Breast epithelium (tissue), 4 donors: Measurements from ENCODE around the gene LRRC17. TPM values are rescaled to one million over a fixed set of nuclear protein-coding genes. Genes with fewer than 3 reads are reported as not detected.
"Not testable (repeated sequence)": the region's sequence is repeated elsewhere in the genome, so short reads cannot be mapped to it uniquely, and the experiment has no call there.

Experiments used
- DNase-seq, 2 donors: peaks; one replicate each; pipeline ENCODE4 v3.0.0-alpha.2; 2019; ENCODE audit warnings: low spot score in 2 of 2
- H3K27ac ChIP-seq, 2 donors: fragments of 200-600 bp; sonication (generic) in 1 of 2; one replicate each; pipeline ENCODE4 v1.5.1; 2016 to 2019; ENCODE audit warnings: mild to moderate bottlenecking in 1 of 2
- H3K27me3 ChIP-seq, 2 donors: fragments of 200-600 bp; sonication (generic) in 1 of 2; one replicate each; pipeline versions ENCODE4 v1.5.1 to v1.6.0; 2017 to 2019; ENCODE audit warnings: control low read depth in 1 of 2, mild to moderate bottlenecking in 1 of 2
- H3K36me3 ChIP-seq: fragments of 200-600 bp; one replicate; pipeline ENCODE4 v1.5.1; 2019
- H3K4me1 ChIP-seq, 2 donors: fragments of 200-600 bp; sonication (generic); one replicate each; pipeline ENCODE4 v1.5.1; 2016 to 2019; ENCODE audit warnings: control low read depth in 1 of 2
- H3K4me3 ChIP-seq, 3 donors: fragments of 200-600 bp; sonication (generic); 1 replicate in 2 of 3; 2 replicates in 1 of 3; pipeline ENCODE4 v1.5.1; 2016 to 2019; ENCODE audit warnings: mild to moderate bottlenecking in 3 of 3, moderate library complexity in 2 of 3
- H3K9me3 ChIP-seq, 2 donors: fragments of 200-600 bp; sonication (generic) in 1 of 2; one replicate each; pipeline ENCODE4 v1.5.1; 2016 to 2019; ENCODE audit warnings: control low read depth in 1 of 2
- POLR2A ChIP-seq: fragments of 450-650 bp; IDR thresholded peaks from one replicate; pipeline ENCODE4 v1.6.1; 2016; ENCODE audit warnings: antibody characterized with exemption, mild to moderate bottlenecking, moderate library complexity
- POLR2AphosphoS5 ChIP-seq, 3 donors: sonication (generic); formaldehyde crosslinking; IDR thresholded peaks; one replicate each; pipeline ENCODE4 v1.6.1; 2017; ENCODE audit warnings: antibody characterized with exemption in 3 of 3
- intact Hi-C: fragments of 100-400 bp; cut with DNase I; formaldehyde crosslinking; loops from one replicate; pipeline ENCODE4 v1.15.1; 2023; ENCODE audit warnings: low total_unique reads
- total RNA-seq, 3 donors: library from RNA; depleted of rRNA; stranded (reverse); fragments of >200 nt; gene quantifications; one replicate each; pipeline ENCODE4 v1.1.0, GENCODE V29; 2016
- TF ChIP-seq, protein P1 (sequence below), 3 donors: fragments of 450-650 bp; IDR thresholded peaks; one replicate each; pipeline ENCODE4 v1.5.1; 2016 to 2017; ENCODE audit warnings: antibody characterized with exemption in 3 of 3, mild to moderate bottlenecking in 3 of 3, moderate library complexity in 3 of 3

The LRRC17 gene
- total RNA-seq, 3 donors from 2014 or later: 1.4 to 19.3 (median 8.2) TPM

DNA sequence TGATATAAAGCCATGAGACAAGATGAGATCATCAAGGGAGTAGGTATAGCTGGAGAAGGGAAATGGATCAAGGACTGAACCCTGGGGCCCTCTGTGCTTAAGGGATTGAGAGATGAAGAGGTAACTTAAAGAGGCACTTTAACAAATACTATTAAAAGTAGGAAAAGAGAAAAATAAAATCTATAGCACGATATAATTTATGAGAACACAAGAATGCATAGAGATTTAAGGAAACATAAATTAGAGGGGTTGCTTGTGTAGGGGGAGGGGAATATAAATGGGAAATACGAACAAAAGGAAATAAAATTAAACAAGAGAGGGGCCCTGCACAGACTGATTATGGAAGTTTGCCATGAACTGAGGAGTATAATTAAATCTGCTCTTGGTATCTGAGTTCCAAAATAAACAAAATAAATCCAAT, 15.6 kb upstream of the LRRC17 start:
- Histone ChIP-seq H3K27ac (no peak overlapping the region), H3K4me3 (no peak overlapping the region), H3K9me3 (no peaks in the 10 kb centered on the region), H3K27me3 (no peaks in the 10 kb centered on the region), H3K36me3 (no peaks in the 10 kb centered on the region), H3K4me1 (no peaks in the 10 kb centered on the region)
- intact Hi-C loops: loop anchor here (5.0 kb wide), 1 partner anchor 225 kb away; no protein-coding TSS in a partner anchor
- DNase-seq: no peak
- TF ChIP-seq POLR2A (no peak), POLR2AphosphoS5 (IDR thresholded peaks at IDR 0.05) (no peak)
- TF ChIP-seq, protein P1, sequence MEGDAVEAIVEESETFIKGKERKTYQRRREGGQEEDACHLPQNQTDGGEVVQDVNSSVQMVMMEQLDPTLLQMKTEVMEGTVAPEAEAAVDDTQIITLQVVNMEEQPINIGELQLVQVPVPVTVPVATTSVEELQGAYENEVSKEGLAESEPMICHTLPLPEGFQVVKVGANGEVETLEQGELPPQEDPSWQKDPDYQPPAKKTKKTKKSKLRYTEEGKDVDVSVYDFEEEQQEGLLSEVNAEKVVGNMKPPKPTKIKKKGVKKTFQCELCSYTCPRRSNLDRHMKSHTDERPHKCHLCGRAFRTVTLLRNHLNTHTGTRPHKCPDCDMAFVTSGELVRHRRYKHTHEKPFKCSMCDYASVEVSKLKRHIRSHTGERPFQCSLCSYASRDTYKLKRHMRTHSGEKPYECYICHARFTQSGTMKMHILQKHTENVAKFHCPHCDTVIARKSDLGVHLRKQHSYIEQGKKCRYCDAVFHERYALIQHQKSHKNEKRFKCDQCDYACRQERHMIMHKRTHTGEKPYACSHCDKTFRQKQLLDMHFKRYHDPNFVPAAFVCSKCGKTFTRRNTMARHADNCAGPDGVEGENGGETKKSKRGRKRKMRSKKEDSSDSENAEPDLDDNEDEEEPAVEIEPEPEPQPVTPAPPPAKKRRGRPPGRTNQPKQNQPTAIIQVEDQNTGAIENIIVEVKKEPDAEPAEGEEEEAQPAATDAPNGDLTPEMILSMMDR (IDR thresholded peaks at IDR 0.05): no peak

DNA sequence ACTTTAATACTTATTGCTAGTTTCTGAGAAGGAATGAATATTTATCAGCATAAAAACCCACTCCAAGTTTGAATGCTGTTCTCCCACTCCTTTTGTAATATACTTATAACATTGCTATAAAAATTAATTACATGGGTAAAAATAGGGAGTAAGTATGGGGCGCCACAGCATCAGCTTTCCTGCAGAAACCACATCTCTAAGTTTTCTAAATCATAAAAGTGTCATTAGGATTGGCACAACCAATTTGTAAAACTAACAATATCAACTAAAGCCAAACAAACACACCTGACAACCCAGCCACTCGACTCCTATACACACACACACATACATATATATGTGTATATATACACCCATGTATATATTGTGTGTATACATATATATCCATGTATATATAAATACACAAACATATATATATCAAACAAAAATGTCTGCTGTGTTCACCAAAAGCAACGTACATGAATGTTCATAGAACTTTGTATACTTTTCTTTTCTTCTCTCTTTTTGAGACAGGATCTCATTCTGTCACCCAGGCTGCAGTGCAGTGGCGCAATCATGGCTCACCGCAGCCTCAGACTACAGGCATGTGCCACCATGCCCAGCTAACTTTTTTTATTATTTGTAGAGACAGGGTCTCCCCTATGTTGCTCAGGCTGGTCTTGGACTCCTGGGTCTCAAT, 14.8 kb upstream of the LRRC17 start:
- TF ChIP-seq, protein P1 (IDR thresholded peaks at IDR 0.05): no peak
- TF ChIP-seq POLR2A: no peak
- TF ChIP-seq POLR2AphosphoS5 (IDR thresholded peaks at IDR 0.05): no peak
- no peaks in the 10 kb centered on the region for H3K4me1 ChIP-seq
- no peak overlapping the region for H3K4me3 ChIP-seq
- no peak for DNase-seq
- intact Hi-C loops: loop anchor here (5.0 kb wide), 1 partner anchor 224 kb away; no protein-coding TSS in a partner anchor
- H3K27ac ChIP-seq: no peak overlapping the region
- no peaks in the 10 kb centered on the region for H3K27me3 ChIP-seq
- H3K9me3 ChIP-seq: no peaks in the 10 kb centered on the region
- H3K36me3 ChIP-seq: no peaks in the 10 kb centered on the region

DNA sequence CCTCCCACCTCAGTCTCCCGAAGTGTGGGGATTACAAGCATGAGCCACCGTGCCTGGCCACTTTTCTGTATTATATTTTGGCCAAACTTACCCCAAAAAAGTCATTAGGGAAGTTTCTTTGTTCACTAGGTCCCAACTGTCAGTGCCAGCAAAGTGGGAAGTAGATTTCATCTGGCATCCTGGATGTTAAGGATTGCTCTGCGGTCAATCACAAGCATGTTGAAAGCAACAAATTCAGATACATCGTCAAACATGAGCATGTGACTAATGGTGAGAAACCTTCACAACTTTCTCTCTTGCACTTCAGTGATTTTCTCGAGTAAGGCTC, 14.3 kb upstream of the LRRC17 start:
- Histone ChIP-seq H3K4me3 (no peak overlapping the region), H3K27me3 (no peaks in the 10 kb centered on the region), H3K27ac (no peak overlapping the region), H3K4me1 (no peaks in the 10 kb centered on the region), H3K36me3 (no peaks in the 10 kb centered on the region), H3K9me3 (no peaks in the 10 kb centered on the region)
- no peak for TF ChIP-seq POLR2A
- no peak for TF ChIP-seq POLR2AphosphoS5 (IDR thresholded peaks at IDR 0.05)
- TF ChIP-seq, protein P1 (IDR thresholded peaks at IDR 0.05): no peak
- DNase-seq: no peak
- intact Hi-C loops: loop anchor here (5.0 kb wide), 1 partner anchor 224 kb away; no protein-coding TSS in a partner anchor

DNA sequence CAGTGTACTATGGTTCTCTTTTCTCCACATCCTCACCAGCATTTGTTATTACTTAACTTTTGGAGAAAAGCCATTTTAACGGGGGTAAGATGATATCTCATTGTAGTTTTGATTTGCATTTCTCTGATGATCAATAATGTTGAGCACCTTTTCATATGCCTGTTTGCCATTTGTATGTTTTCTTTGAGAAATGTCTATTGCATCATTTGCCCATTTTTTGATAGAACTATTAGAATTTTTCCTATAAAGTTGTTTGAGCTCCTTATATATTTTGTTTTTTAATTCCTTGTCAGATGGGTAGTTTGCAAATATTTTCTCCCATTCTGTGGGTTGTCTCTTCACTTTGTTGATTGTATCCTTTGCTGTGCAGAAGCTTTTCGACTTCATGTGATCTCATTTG, 10.7 kb upstream of the LRRC17 start:
- H3K27ac ChIP-seq, H3K4me3 ChIP-seq, DNase-seq, H3K9me3 ChIP-seq, H3K36me3 ChIP-seq, H3K4me1 ChIP-seq, H3K27me3 ChIP-seq, intact Hi-C loops: not testable (repeated sequence)

DNA sequence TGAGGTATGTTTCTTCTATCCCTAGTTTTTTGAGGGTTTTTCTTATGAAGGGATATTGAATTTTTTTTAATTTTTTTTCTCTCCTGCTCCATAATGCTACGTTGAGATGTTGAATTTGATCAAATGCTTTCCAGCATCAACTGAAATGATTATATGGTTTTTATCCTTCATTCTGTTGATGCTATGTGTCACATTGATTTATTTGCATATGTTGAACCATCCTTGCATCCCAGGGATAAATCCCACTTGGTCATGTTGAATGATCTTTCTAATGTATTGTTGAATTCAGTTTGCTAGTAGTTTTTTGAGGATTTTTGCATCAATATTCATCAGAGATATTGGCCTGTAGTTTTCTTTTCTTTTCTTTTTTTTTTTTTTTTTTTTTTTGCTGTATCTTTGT, 9.2 kb upstream of the LRRC17 start:
- H3K4me1 ChIP-seq, intact Hi-C loops, H3K36me3 ChIP-seq, H3K4me3 ChIP-seq, DNase-seq, H3K9me3 ChIP-seq, H3K27me3 ChIP-seq, H3K27ac ChIP-seq: not testable (repeated sequence)

DNA sequence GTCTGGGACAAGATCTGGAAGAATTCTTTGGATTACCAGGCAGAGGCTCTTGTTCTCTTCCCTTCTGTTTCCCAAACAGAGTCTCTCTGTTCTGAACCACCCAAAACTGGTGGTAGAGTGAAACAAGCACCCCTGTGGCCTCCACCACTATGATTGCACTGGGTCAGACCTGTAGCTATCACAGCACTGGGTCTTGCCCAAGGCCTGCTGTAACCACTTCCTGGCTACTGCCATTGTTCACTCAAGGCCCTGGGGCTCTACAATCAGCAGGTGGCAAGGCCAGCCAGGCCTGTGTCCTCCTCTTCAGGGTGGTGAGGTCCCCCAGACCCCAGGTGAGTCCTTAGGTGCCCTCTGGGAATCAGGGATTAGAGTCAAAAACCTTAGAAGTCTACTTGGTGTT, 4.1 kb upstream of the LRRC17 start:
- H3K27me3 ChIP-seq: no peaks in the 10 kb centered on the region
- H3K27ac ChIP-seq: no peak overlapping the region
- no peaks in the 10 kb centered on the region for H3K9me3 ChIP-seq
- TF ChIP-seq POLR2AphosphoS5 (IDR thresholded peaks at IDR 0.05): no peak
- TF ChIP-seq, protein P1 (IDR thresholded peaks at IDR 0.05): no peak
- no peak for TF ChIP-seq POLR2A
- no peaks in the 10 kb centered on the region for H3K4me1 ChIP-seq
- intact Hi-C loops: no loop called here
- no peaks in the 10 kb centered on the region for H3K36me3 ChIP-seq
- DNase-seq: no peak
- H3K4me3 ChIP-seq: no peak overlapping the region
